Midbrain (tissue), 1 donor: ENCODE data around the gene ZNF674.
"Not testable (repeated sequence)": the region's sequence is repeated elsewhere in the genome, so short reads cannot be mapped to it uniquely, and the experiment has no call there.

ENCODE experiments used
- DNase-seq: peaks from one replicate; lab custom pipeline; 2025; lab: John Stamatoyannopoulos, UW

Gene ZNF674

GRCh38 chrX:46463682-46464081 is 81.5 kb downstream of the ZNF674 start:
- DNase-seq = no peak

DNA sequence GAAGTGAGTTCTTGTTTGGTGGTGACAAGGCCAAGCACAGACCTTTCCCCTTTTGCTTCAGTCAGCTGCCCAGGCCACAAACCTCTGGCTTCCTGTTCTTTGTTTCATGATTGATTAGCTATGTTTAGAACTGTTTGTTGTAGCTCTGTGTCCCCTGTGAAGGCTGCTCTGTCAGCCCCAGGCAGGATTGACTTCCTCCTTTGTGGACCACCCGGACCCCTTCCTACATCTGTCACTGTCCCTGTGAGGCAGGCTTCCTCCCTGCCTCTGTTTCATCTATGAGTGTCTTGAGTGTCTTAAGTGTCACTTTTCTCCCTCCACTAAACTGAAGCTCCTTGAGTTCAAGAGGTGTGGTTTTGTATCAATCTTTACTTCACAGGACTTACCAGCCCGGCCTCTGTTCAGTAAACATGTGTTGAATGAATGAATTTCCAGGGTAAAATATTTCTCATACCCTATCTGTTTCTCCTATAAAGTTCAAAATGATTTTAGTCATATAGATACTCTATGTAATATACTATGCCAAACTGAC is 83.5 kb downstream of the ZNF674 start:
- DNase-seq = no peak

DNA sequence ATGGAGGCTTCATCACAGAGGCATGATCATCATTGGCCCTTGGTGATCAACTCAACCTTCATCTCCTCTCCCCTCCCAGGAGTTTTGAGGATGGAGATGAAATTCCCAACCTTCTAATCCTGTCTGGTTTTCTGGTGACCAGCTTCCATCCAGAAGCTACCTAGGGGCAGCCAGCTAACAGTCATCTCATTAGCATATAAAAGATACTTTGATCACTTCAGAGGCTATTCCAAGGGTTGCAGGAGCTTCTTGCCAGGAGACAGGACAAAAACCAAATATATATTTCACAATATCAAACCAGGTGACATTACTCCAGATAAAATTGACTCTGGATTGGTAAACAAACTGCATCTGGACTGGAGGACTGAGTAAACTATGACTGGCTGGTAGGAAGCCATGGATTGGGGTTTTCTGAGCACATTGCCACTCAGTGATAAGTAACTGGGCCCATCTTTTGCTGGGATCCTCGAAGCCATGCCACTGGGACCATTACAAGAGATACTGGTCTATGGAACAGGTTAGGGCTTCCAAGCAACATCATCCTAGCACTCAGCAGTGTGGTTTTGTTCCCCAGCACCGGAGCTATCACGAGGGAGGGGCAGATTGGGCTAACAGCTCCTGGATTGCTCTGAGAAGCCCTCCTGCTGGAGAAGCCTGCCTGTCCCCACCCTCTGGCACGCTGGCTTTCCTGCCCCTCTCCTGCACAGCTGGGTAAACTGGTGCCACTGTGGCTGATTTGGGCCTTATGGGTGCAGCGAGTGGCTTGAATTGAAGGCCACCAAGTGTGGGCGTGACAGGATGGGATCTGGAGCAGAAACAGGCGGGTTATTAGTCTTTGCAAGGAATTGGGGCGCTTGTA is 84.2 kb downstream of the ZNF674 start:
- not testable (repeated sequence) for DNase-seq

- no peak for DNase-seq
These were observed 85.6 kb downstream of the ZNF674 start for GRCh38 chrX:46459603-46460002.

GRCh38 chrX:46456125-46456922 is 88.9 kb downstream of the ZNF674 start:
- no peak for DNase-seq
